Right lobe of liver (tissue), 6 donors: Measurements from ENCODE around the gene ANXA3. TPM values are rescaled to one million over a fixed set of nuclear protein-coding genes. Genes with fewer than 3 reads are reported as not detected.

Source experiments
- ATAC-seq, 4 donors: fragments of 200-7000 bp; cut with Tn5 transposase; one replicate each; pipeline ENCODE4 v1.9.1; 2020; ENCODE audit warnings: mild to moderate bottlenecking in 4 of 4, moderate library complexity in 4 of 4
- DNase-seq, 3 donors: peaks; one replicate each; pipeline ENCODE4 v3.0.0-alpha.2; 2020
- H3K27ac ChIP-seq, 3 donors: fragments of 200-600 bp; one replicate each; pipeline ENCODE4 v1.8.0; 2022
- H3K27me3 ChIP-seq, 2 donors: fragments of 200-600 bp; one replicate each; pipeline ENCODE4 v1.8.0; 2022
- H3K36me3 ChIP-seq, 4 donors: fragments of 200-600 bp; sonication (generic) in 1 of 4; one replicate each; pipeline versions ENCODE4 v1.5.1 to v1.8.0; 2017 to 2022; ENCODE audit warnings: control low read depth in 1 of 4
- H3K4me1 ChIP-seq, 4 donors: fragments of 200-600 bp; sonication (generic) in 1 of 4; one replicate each; pipeline versions ENCODE4 v1.5.1 to v1.8.0; 2017 to 2022; ENCODE audit warnings: control low read depth in 1 of 4
- H3K4me3 ChIP-seq, 3 donors: fragments of 200-600 bp; one replicate each; pipeline ENCODE4 v1.8.0; 2022
- H3K9me3 ChIP-seq, 4 donors: fragments of 200-600 bp; sonication (generic) in 1 of 4; one replicate each; pipeline versions ENCODE4 v1.5.1 to v1.8.0; 2017 to 2022; ENCODE audit warnings: control low read depth in 1 of 4
- POLR2A ChIP-seq: fragments of 450-650 bp; IDR thresholded peaks from one replicate; pipeline ENCODE4 v1.6.1; 2017; ENCODE audit warnings: antibody characterized with exemption, mild to moderate bottlenecking
- whole genome bisulfite sequencing: methylation state at CpG from one replicate; pipeline ENCODE4 v1.1.6; 2018; ENCODE audit warnings: low coverage, low lambda C conversion rate; ENCODE audit not compliant: insufficient coverage; ENCODE audit errors: missing lambda C conversion rate; 5-methylcytosine and 5-hydroxymethylcytosine counted together
- intact Hi-C, 2 donors: fragments of 100-400 bp; cut with DNase I; formaldehyde crosslinking; loops; one replicate each; pipeline versions ENCODE4 v1.11.2 to v1.14.1; 2022
- total RNA-seq, 6 experiments: library from RNA; depleted of rRNA in 2 of 6; stranded (reverse); fragments of >200 nt in 2 of 6; fragmentation: NEBNext Ultra II Directional in 3 of 6; extraction: Animal tissue kit (Norgen Biotek cat#: 25700) in 3 of 6; gene quantifications; one replicate each; pipeline versions ENCODE4 v1.1.0 to v1.2.4, GENCODE V29; 2016 to 2023
- TF ChIP-seq, protein P1 (sequence below), 4 donors: fragments of 200-600 bp in 3 of 4; fragments of 450-650 bp in 1 of 4; IDR thresholded peaks; one replicate each; pipeline versions ENCODE4 v1.5.1 to v1.8.0; 2016 to 2022; ENCODE audit warnings: antibody characterized with exemption in 4 of 4, mild to moderate bottlenecking in 2 of 4
- donor health status: DM: no; HTN: yes; CAD: no.
- donor health status: DM: no; HTN: no; CAD: no.
- donor health status: DM: no; HTN: no; CAD: no.
- donor health status: DM: no; HTN: yes; CAD: no.
- donor health status: DM: no; HTN: yes; CAD: no.

The ANXA3 gene
- total RNA-seq, 6 experiments from 2014 or later, result 0.95 to 3.4 (median 2.0) TPM

DNA sequence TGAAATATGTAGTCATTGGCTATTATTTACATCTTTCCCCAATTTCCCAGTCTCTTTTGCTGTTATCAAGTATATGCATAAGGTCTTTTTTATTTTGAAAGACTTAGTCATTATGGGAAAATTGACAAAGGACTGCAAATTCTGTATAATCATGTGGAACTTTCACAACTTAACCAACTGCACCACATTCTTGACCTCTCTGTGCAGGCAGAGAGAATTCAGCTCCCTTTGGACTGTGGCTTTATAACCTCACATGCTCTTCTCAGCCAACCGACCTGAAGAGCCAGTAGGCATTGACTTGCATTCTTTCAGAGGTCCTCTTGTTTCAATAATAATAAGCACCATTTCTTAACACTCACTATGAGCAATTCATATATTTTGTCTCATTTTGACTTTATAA is 66.9 kb downstream of the ANXA3 start:
- Histone ChIP-seq H3K9me3 (no peaks in the 10 kb centered on the region), H3K27ac (no peak overlapping the region), H3K4me3 (no peak overlapping the region), H3K36me3 (no peaks in the 10 kb centered on the region), H3K4me1 (no peaks in the 10 kb centered on the region), H3K27me3 (no peaks in the 10 kb centered on the region)
- TF ChIP-seq, protein P1, sequence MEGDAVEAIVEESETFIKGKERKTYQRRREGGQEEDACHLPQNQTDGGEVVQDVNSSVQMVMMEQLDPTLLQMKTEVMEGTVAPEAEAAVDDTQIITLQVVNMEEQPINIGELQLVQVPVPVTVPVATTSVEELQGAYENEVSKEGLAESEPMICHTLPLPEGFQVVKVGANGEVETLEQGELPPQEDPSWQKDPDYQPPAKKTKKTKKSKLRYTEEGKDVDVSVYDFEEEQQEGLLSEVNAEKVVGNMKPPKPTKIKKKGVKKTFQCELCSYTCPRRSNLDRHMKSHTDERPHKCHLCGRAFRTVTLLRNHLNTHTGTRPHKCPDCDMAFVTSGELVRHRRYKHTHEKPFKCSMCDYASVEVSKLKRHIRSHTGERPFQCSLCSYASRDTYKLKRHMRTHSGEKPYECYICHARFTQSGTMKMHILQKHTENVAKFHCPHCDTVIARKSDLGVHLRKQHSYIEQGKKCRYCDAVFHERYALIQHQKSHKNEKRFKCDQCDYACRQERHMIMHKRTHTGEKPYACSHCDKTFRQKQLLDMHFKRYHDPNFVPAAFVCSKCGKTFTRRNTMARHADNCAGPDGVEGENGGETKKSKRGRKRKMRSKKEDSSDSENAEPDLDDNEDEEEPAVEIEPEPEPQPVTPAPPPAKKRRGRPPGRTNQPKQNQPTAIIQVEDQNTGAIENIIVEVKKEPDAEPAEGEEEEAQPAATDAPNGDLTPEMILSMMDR (IDR thresholded peaks at IDR 0.05), result no peak
- TF ChIP-seq POLR2A, result no peak
- ATAC-seq, result no peak
- no peak for DNase-seq
- intact Hi-C loops, result no loop called here
- 20% methylated on average over 1 of the region's 1 CpG for WGBS

DNA sequence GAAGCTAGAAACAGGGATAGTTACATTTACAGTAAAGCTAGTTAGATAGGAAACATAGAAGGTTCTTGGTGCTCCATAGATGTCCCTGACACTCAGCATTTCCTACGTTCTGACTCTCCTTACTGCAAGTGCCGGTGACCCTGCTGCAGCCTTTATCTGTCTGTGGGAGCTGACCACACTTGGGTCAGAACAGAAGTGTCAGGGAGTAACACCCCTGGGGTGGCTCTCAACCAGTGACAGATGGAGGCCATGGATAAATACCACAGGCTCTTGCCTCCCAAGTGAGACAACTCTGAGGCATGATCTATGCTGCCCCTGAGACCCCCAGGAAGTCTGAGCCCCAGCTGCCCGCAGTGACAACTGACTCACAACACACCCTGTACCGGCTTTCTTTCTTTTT is 69.8 kb downstream of the ANXA3 start:
- no peaks in the 10 kb centered on the region for H3K9me3 ChIP-seq
- no peaks in the 10 kb centered on the region for H3K27me3 ChIP-seq
- 63% methylated on average over 3 of the region's 4 CpGs for WGBS
- no peaks in the 10 kb centered on the region for H3K36me3 ChIP-seq
- intact Hi-C loops, result no loop called here
- no peaks in the 10 kb centered on the region for H3K4me1 ChIP-seq
- no peak for ATAC-seq
- DNase-seq, result no peak
- H3K27ac ChIP-seq, result no peak overlapping the region
- no peak overlapping the region for H3K4me3 ChIP-seq
- TF ChIP-seq POLR2A, result no peak
- TF ChIP-seq, protein P1 (IDR thresholded peaks at IDR 0.05), result no peak

DNA sequence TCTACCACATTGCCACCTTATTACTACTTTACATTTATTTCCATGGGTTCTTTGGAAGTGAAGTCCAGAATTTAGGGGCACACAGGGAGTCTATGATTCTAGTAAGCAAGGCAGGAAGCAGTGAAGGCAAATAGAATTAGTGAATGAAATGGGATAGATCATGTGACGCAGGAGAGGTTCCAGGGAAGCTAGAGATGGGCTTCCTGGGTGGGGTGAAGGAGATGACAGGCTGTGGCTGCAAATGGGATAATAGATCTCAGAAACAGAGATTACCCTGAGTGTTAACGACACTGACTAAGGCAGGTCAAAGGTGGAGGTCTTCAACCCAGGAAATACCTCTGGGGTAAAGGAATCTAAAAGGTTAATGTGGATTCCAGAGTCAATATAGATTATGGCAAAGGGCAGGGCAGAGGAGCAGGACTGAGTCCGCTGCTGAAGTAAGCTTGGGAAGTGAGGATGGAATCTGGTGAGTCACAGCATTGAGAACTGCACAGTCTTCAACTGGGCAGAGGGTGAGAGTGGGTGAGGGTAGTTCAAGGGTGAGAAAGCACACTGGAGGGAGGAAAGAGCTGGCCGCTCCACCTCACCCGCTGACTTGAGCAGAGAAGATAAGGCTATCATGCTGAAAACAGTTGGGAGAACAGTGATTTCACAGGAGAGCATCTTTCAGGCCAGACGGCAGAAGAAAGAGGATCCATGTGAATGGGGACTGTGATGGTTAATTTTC is 70.8 kb downstream of the ANXA3 start:
- H3K36me3 ChIP-seq, result no peaks in the 10 kb centered on the region
- H3K27me3 ChIP-seq, result no peaks in the 10 kb centered on the region
- no peak overlapping the region for H3K4me3 ChIP-seq
- ATAC-seq, result no peak
- no peaks in the 10 kb centered on the region for H3K9me3 ChIP-seq
- DNase-seq, result no peak
- WGBS, result 36% methylated on average over 6 of the region's 6 CpGs
- peaks cover 0 to 6% (median 1%) of the 10 kb centered on the region in 4 donors for H3K4me1 ChIP-seq
- intact Hi-C loops, result no loop called here
- no peak for TF ChIP-seq POLR2A
- TF ChIP-seq, protein P1 (IDR thresholded peaks at IDR 0.05), result no peak
- H3K27ac ChIP-seq, result no peak overlapping the region

DNA sequence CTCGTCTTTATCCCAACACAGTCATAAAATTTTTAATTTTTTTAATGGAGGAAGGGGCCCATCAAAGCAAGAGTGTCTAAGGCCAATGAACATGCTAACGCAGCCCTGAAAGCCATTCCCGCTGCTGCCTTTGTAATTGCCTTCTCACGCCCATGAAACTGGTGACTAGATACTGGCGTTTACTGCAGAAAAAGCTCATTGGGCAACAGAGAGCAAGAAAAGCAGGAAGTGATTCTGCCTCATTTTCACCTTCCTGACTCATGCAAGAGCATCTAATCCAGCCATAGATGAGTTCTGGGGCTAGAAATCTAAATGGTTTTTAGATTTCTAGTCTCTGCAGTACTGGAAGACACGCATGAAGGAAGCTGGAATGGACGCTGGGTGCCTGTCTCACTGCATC is 72.5 kb downstream of the ANXA3 start:
- WGBS, result 79% methylated on average over 7 of the region's 7 CpGs
- peaks cover 0 to 14% (median 4%) of the 10 kb centered on the region in 4 donors for H3K4me1 ChIP-seq
- intact Hi-C loops, result no loop called here
- no peak overlapping the region for H3K27ac ChIP-seq
- H3K9me3 ChIP-seq, result no peaks in the 10 kb centered on the region
- no peak for ATAC-seq
- DNase-seq, result no peak
- H3K27me3 ChIP-seq, result no peaks in the 10 kb centered on the region
- H3K36me3 ChIP-seq, result no peaks in the 10 kb centered on the region
- TF ChIP-seq POLR2A, result no peak
- TF ChIP-seq, protein P1 (IDR thresholded peaks at IDR 0.05), result no peak
- H3K4me3 ChIP-seq, result no peak overlapping the region
